Activated naive CD4-positive, alpha-beta T cell treated with anti-CD3 and anti-CD28 coated beads, Interleukin-2, amount 50 U/mL, for 16 hours (primary cell): Measurements from ENCODE around the gene SYTL1.

Experiments used
- DNase-seq: peaks from one replicate; pipeline ENCODE4 v3.0.0-alpha.2; 2020

SYTL1 gene

GRCh38 chr1:27348861-27349783, 7.3 kb downstream of the SYTL1 start:
- DNase-seq: peak; percentile 34

GRCh38 chr1:27349784-27350662, 8.2 kb downstream of the SYTL1 start:
- DNase-seq: no peak

GRCh38 chr1:27350663-27351540, 9.1 kb downstream of the SYTL1 start:
- no peak for DNase-seq

GRCh38 chr1:27351541-27352107, 9.8 kb downstream of the SYTL1 start:
- no peak for DNase-seq

GRCh38 chr1:27353166-27353565, 11.3 kb downstream of the SYTL1 start:
- DNase-seq: no peak

- DNase-seq: no peak
Observed at GRCh38 chr1:27353629-27354028, 11.8 kb downstream of the SYTL1 start.

GRCh38 chr1:27355683-27356082, 13.9 kb downstream of the SYTL1 start:
- DNase-seq: no peak

- DNase-seq: no peak
Observed at GRCh38 chr1:27356277-27356618, 14.4 kb downstream of the SYTL1 start.

- DNase-seq: peak; percentile 47
Observed at GRCh38 chr1:27356619-27357280, 14.9 kb downstream of the SYTL1 start.

- peak; percentile 76 for DNase-seq
Observed at GRCh38 chr1:27357281-27358037, 15.6 kb downstream of the SYTL1 start.

DNA sequence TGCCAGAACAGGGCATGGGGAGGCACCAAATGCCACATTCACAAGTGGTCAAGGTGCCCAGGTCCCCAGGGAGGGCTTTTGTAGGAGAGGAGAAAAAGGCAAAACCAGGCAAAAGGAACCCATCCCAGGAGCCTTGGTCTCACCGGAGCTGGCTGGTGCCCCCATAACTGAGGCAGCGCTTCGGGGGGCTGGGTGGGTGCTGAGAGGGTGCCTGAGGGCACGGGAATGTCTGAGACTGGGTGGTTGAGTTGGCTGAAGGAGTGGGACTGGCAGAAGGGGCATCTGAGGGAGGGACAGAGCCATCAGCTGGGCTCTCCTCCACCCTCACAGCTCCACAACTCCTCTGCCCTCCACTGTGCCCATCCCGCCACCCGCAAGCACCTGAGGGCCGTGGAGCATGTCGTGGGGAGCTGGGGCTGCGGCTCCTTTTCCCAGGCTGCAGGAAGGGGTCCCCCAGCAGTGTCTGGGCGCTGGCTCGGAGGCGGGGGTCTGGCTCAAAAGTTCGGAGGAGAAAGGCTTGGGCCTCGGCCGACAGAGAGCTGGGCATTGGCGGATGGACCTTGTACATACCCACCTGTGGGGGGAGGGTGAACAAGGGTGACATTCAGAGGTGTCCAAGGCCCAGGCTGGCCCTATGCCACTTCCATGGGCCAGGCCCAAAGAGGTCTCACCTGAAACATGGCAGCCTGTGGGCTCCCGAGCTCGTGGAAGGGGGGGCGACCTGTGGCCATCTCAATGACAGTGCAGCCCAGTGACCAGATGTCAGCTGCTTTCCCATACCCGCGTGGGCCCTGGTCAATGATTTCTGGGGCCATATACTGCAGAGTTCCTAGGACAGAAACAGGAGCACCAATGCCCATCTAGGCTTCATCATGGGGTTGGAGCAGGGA, 16.5 kb downstream of the SYTL1 start:
- DNase-seq: no peak

DNA sequence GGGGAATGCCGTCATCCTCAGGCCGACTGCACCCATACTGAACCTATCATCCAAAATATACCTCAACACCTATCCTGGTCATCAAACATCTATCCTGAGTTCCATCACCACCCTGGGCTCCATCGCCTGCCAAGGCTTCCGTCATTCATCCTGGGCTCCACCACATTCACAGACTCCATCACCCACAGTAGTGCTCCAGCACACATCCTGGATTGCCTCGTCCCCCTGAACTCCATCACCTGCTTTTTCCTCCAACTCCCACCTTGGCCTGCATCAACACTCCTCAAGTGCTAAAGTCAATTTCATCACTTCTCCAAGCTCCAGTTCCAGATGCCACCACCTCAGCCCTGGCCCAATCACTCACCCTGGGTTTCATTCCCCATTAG, 17.1 kb downstream of the SYTL1 start:
- DNase-seq: no peak

- no peak for DNase-seq
Observed at GRCh38 chr1:27359822-27360158, 18.0 kb downstream of the SYTL1 start.

GRCh38 chr1:27360159-27361043, 18.6 kb downstream of the SYTL1 start:
- DNase-seq: peak; percentile 51

- no peak for DNase-seq
Observed at GRCh38 chr1:27361044-27361402, 19.2 kb downstream of the SYTL1 start.

GRCh38 chr1:27361553-27361952, 19.7 kb downstream of the SYTL1 start:
- DNase-seq: no peak

DNA sequence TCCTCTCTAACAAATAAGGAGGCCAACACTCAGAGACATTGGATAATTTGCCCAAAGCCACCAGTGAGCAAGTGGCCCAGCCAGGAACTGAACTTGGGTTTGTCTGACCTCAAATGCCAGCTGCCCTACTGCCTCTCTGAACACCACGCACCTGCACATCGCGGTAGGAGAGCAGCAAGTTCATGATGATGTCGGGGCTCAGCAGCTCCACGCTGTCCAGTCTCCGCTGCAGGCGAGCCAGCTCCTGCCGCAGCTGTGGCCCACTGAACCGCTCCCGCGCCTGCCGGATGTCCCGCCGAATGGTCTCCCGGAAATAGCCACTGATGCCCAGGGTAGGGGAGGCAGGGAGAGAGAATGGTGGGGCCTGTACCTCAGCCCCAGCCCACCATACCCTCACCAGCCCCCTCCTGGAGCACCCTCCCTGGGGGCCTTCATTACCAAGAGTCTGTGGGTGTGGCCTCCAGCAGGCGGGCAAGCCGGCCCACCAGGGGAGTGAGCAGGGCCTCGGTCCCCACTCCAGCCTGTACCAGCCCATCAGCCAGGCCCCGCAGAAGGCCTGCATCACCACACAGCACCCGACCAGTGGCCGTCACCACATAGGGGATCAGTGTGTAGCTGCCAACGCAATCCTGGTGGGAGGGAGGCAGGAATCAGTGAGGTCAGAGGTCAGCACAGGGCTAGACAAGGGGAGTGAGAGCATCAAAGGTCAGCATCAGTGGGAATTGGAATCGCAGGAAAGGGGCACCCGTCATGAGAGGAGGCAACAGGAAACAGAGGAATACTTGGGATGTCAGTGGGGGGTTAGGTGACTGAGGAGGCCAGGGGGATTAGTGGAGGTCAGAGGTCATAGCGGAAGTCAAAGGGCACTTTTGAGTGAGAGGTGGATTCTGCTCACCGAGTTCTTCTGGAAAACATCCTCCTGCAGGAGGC, 22.2 kb downstream of the SYTL1 start:
- DNase-seq: no peak
